ENCODE measurements around the gene CERS1.

CERS1 gene

GRCh38 chr19:18933297-18933696 is 37.3 kb upstream of the CERS1 start:
- TF ChIP-seq FOXM1 (IDR thresholded peaks at IDR 0.05; ENCODE audit: borderline replicate concordance, low read depth) (no peak), CEBPB (IDR thresholded peaks at IDR 0.05) (no peak), TEAD4 (IDR thresholded peaks at IDR 0.05) (no peak), USF1 (IDR thresholded peaks at IDR 0.05) (no peak), ZBTB7A (IDR thresholded peaks at IDR 0.05; ENCODE audit: low read depth) (no peak), EGR1 (IDR thresholded peaks at IDR 0.05) (no peak), EP300 (IDR thresholded peaks at IDR 0.05; ENCODE audit: borderline replicate concordance) (no peak), RAD21 (IDR thresholded peaks at IDR 0.05; ENCODE audit: low read depth) (no peak), NFIC (IDR thresholded peaks at IDR 0.05) (no peak), TCF12 (IDR thresholded peaks at IDR 0.05; ENCODE audit: low read depth) (no peak), YY1 (IDR thresholded peaks at IDR 0.05; ENCODE audit: low read depth) (no peak), REST (IDR thresholded peaks at IDR 0.05; ENCODE audit: low read depth) (no peak)

GRCh38 chr19:18932216-18932841 is 36.4 kb upstream of the CERS1 start:
- TF ChIP-seq MAX (IDR thresholded peaks at IDR 0.05) (0 out of 2 replicates have a peak, but pooled peaks have one; percentile 24), ZBTB7A (IDR thresholded peaks at IDR 0.05; ENCODE audit: low read depth) (no peak)

- no peak for TF ChIP-seq RAD21 (IDR thresholded peaks at IDR 0.05; ENCODE audit: low read depth)
- TF ChIP-seq USF1 (IDR thresholded peaks at IDR 0.05): no peak
- TF ChIP-seq ZBTB7A (IDR thresholded peaks at IDR 0.05; ENCODE audit: low read depth): no peak
- no peak for TF ChIP-seq CEBPB (IDR thresholded peaks at IDR 0.05)
- no peak for TF ChIP-seq REST (IDR thresholded peaks at IDR 0.05; ENCODE audit: low read depth)
- no peak for TF ChIP-seq MAX (IDR thresholded peaks at IDR 0.05)
- no peak for TF ChIP-seq TAF1 (IDR thresholded peaks at IDR 0.05; ENCODE audit: low read depth)
- TF ChIP-seq FOXM1 (IDR thresholded peaks at IDR 0.05; ENCODE audit: borderline replicate concordance, low read depth): no peak
- TF ChIP-seq EGR1 (IDR thresholded peaks at IDR 0.05): no peak
- TF ChIP-seq TCF12 (IDR thresholded peaks at IDR 0.05; ENCODE audit: low read depth): no peak
- no peak for TF ChIP-seq TEAD4 (IDR thresholded peaks at IDR 0.05)
- no peak for TF ChIP-seq CREB1 (IDR thresholded peaks at IDR 0.05; ENCODE audit: low read depth)
- no peak for TF ChIP-seq NFIC (IDR thresholded peaks at IDR 0.05)
- no peak for TF ChIP-seq EP300 (IDR thresholded peaks at IDR 0.05; ENCODE audit: borderline replicate concordance)
- no peak for TF ChIP-seq YY1 (IDR thresholded peaks at IDR 0.05; ENCODE audit: low read depth)
These were observed 35.6 kb upstream of the CERS1 start for GRCh38 chr19:18931316-18932162.

GRCh38 chr19:18929311-18929710 is 33.4 kb upstream of the CERS1 start:
- TF ChIP-seq YY1 (IDR thresholded peaks at IDR 0.05; ENCODE audit: low read depth) (no peak), ZBTB7A (IDR thresholded peaks at IDR 0.05; ENCODE audit: low read depth) (no peak), USF1 (IDR thresholded peaks at IDR 0.05) (no peak), TAF1 (IDR thresholded peaks at IDR 0.05; ENCODE audit: low read depth) (no peak), REST (IDR thresholded peaks at IDR 0.05; ENCODE audit: low read depth) (no peak), EGR1 (IDR thresholded peaks at IDR 0.05) (no peak), CEBPB (IDR thresholded peaks at IDR 0.05) (no peak), MAX (IDR thresholded peaks at IDR 0.05) (no peak), NFIC (IDR thresholded peaks at IDR 0.05) (no peak), EP300 (IDR thresholded peaks at IDR 0.05; ENCODE audit: borderline replicate concordance) (no peak), TEAD4 (IDR thresholded peaks at IDR 0.05) (no peak), CREB1 (IDR thresholded peaks at IDR 0.05; ENCODE audit: low read depth) (no peak), FOXM1 (IDR thresholded peaks at IDR 0.05; ENCODE audit: borderline replicate concordance, low read depth) (no peak), RAD21 (IDR thresholded peaks at IDR 0.05; ENCODE audit: low read depth) (no peak), TCF12 (IDR thresholded peaks at IDR 0.05; ENCODE audit: low read depth) (no peak)
